Stimulated activated CD8-positive, alpha-beta memory T cell treated with anti-CD3 and anti-CD28 coated beads, Interleukin-7, amount 100 ng/mL, for 4 hours (primary cell): Measurements from ENCODE around the gene PGM2L1.
A peak's percentile ranks its signal among the peaks of the same experiment; 100 is the strongest.
"Not testable (repeated sequence)": the region's sequence is repeated elsewhere in the genome, so short reads cannot be mapped to it uniquely, and the experiment has no call there.

ENCODE experiments used
- DNase-seq, 2 donors: peaks; one replicate each; pipeline ENCODE4 v3.0.0-alpha.2; 2020; ENCODE audit warnings: low read depth in 2 of 2

PGM2L1 gene

GRCh38 chr11:74338963-74339362 is 59.3 kb downstream of the PGM2L1 start:
- DNase-seq: no peak

GRCh38 chr11:74333193-74333592 is 65.0 kb downstream of the PGM2L1 start:
- no peak for DNase-seq

GRCh38 chr11:74332291-74332690 is 65.9 kb downstream of the PGM2L1 start:
- no peak for DNase-seq

GRCh38 chr11:74331000-74331399 is 67.2 kb downstream of the PGM2L1 start:
- DNase-seq: not testable (repeated sequence)

GRCh38 chr11:74330075-74330858 is 68.0 kb downstream of the PGM2L1 start:
- no peak for DNase-seq

GRCh38 chr11:74327076-74327475 is 71.2 kb downstream of the PGM2L1 start:
- no peak for DNase-seq

GRCh38 chr11:74326665-74327064 is 71.6 kb downstream of the PGM2L1 start:
- DNase-seq: no peak

GRCh38 chr11:74325649-74326645 is 72.3 kb downstream of the PGM2L1 start:
- DNase-seq: no peak

- no peak for DNase-seq
Measured at GRCh38 chr11:74322667-74323066, 75.6 kb downstream of the PGM2L1 start.

GRCh38 chr11:74321487-74322188 is 76.6 kb downstream of the PGM2L1 start:
- no peak for DNase-seq

GRCh38 chr11:74320538-74320937 is 77.7 kb downstream of the PGM2L1 start:
- no peak for DNase-seq

GRCh38 chr11:74319139-74319816 is 79.0 kb downstream of the PGM2L1 start:
- DNase-seq: no peak

- DNase-seq: no peak
Measured at GRCh38 chr11:74318241-74318932, 79.8 kb downstream of the PGM2L1 start.

GRCh38 chr11:74316772-74317505 is 81.3 kb downstream of the PGM2L1 start:
- DNase-seq: no peak

GRCh38 chr11:74312326-74312725 is 85.9 kb downstream of the PGM2L1 start:
- DNase-seq: no peak

GRCh38 chr11:74311352-74311926 is 86.8 kb downstream of the PGM2L1 start, which contains the start of gene P4HA3:
Gene P4HA3, minus strand, starts transcription at chr11:74311640. Its CDS starts 29 bp downstream, at chr11:74311611.
- DNase-seq: peak in 1 of 2 donors; percentile 30

GRCh38 chr11:74310857-74311256 is 87.4 kb downstream of the PGM2L1 start:
- no peak for DNase-seq

GRCh38 chr11:74307434-74307833 is 90.8 kb downstream of the PGM2L1 start:
- DNase-seq: no peak

- DNase-seq: no peak
Measured at GRCh38 chr11:74306435-74307175, 91.6 kb downstream of the PGM2L1 start.
